Hippocampal formation (tissue), 2 donors: ENCODE measurements around the gene OMG.
"Not testable (repeated sequence)": the region's sequence is repeated elsewhere in the genome, so short reads cannot be mapped to it uniquely, and the experiment has no call there.

Experiments
- DNase-seq, 2 donors: peaks; one replicate each; lab custom pipeline; 2025; lab: John Stamatoyannopoulos, UW

The OMG gene

DNA sequence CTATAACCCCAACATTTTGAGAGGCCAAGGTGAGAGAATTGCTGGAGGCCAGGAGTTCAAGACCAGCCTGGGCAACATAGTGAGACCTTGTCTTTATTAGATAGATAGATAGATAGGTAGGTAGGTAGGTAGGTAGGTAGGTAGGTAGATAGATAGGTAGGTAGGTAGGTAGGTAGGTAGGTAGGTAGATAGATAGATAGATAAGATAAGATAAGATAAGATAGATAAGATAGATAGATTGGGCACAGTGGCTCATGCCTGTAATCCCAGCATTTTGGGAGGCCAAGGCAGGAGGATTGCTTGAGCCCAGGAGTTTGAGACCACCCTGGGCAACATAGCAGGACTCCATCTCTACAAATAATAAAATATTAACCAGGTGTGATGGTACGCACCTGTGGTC lies 34.1 kb downstream of the OMG start:
- DNase-seq, result not testable (repeated sequence)

DNA sequence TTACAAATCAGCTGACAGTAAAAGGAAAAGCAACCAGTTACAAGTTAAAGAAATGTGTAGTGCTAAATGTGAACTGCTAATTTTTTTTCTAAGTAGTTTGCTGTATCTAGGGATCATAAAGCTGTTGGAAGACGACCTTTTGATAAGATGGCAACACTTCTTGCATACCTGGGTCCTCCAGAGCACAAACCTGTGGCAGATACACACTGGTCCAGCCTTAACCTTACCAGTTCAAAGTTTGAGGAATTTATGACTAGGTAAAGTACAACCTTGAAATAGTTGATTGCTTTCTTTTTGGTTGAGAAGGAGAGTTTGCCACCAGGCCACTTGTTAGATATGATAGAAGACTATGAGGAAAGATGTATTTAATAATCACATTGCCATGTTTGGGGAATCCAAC lies 35.4 kb downstream of the OMG start:
- DNase-seq, result no peak

DNA sequence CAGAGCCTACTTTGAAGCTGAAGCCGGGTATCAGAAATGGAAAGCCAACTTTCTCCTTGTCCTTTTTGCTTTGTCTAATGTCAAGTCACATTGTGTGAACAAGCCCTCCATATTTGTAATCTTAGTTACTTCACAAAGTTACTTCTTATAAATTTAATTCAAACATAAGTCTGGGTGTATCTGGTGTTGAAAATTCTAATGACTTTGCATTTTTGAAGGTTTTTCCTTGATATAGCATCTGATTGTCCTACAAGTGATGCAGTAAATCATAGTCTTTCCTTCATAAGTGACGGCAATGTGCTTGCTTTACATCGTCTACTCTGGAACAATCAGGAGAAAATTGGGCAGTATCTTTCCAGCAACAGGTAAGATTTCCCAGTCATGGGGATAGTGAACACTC lies 36.9 kb downstream of the OMG start:
- no peak for DNase-seq

DNA sequence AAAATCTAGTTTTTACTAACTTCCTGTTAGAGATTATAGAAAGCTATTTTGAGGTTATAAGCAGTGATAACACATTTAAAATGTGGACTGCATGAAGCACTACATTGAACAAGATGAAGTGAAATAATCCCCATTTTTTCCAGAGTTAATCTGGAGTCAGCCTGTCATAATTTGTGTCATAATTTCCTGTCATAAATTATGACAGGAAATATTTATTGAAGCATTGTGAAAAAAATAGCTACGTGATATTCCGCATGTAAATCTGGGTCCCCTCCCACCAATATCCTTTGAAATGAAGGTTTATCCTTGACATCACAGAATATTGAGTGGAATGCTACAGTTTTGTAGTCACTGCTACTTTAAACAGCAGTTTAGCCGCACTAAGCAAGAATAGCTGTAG lies 40.1 kb downstream of the OMG start:
- DNase-seq, result no peak

DNA sequence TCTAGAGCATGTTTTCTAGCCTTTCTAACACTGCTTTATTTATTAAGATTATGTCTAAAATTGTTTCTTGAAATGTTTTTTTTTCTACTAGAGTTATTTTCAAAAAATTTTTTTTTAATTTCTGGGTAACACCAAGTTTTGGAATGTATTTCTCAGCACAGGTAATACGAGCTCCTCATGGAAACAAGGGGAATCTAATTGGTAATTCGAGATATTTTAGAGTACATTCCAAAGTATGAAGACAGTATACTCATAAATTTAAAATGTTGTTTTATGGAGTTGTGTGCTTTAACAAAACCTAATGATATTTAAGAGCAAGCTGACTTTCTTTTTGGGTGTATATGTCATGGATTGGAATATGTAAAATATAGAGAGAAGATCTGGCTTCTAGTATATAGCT lies 42.4 kb downstream of the OMG start:
- no peak for DNase-seq

GRCh38 chr17:31252741-31253140 lies 44.3 kb downstream of the OMG start:
- no peak for DNase-seq

DNA sequence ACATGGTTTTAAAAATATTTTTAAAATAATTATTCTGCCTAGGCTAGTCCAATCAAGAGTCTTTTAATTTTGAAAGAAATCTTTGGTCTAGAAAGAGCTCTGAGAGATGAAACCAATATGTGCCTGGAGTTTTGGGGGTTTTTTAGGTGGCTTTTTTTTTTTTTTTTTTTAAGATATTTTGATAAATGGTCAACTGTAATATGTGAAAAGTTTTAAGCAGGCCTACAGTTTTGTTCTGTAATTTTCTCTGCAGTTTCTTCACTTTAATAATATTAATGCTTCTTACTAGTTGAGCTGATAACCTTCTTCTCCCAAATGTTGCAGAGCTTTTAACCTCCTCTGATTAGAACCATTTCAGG lies 45.1 kb downstream of the OMG start:
- DNase-seq, result no peak

- DNase-seq, result no peak
Measured at GRCh38 chr17:31251105-31251969, 45.7 kb downstream of the OMG start.

- no peak for DNase-seq
Measured at GRCh38 chr17:31250229-31250628, 46.8 kb downstream of the OMG start.

DNA sequence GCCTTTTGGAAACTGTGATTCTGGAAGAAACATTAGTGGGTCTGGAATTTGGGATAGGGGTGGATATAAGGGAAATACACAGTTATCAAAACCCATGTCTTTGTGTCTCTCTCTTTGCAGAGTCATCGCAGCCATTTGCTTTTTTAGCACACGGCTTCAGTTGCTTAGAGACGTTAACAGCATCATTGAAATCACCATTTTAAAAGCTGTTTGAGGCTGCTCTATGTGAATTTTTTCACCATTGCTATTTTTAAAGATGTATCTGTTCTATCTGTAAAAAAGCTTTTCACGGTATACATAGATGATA lies 47.3 kb downstream of the OMG start:
- DNase-seq, result no peak

DNA sequence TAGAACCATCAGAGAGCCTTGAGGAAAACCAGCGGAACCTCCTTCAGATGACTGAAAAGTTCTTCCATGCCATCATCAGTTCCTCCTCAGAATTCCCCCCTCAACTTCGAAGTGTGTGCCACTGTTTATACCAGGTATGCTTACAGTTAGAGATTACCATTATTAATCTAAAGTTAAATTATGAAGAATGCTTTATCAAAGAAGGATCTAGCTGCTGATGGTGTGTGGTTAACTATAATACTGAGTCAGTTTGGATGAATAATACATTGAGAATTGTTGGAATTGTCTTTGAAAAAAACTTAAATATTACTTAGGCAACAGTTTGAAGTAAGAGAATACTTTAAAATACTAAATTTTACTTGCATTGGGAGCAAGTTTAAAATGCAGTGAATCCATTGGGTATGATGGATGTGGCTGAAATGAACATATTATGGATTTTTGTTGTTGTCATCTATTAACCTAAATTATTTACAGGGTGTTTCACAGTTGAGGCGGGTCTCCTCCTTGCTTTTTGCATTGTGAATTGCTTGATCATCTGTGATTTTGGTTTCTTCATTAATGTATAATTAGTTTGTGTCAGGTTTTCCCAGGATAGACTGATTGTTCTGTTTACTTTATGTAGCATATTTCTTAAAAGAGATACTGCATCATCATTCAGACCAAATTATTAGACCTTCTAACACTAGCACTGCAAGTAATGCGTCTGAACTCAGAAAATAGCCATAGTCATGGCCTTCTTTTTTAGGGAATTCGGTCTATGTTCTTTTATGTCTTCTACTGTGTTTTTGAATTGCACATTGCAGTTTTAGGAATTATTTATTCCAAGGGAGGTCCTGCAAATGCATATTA lies 47.8 kb downstream of the OMG start:
- no peak for DNase-seq
